Uterus (tissue), 2 donors: ENCODE data around the gene SERGEF.

Experiments
- CTCF ChIP-seq, 4 experiments: fragments of 200-600 bp in 2 of 4; fragments of 450-650 bp in 2 of 4; sonication (generic) in 2 of 4; IDR thresholded peaks; one replicate each; pipeline ENCODE4 v1.5.1; 2016 to 2019; ENCODE audit warnings: antibody characterized with exemption in 4 of 4, mild to moderate bottlenecking in 2 of 4, moderate library complexity in 1 of 4
- POLR2A ChIP-seq, 2 donors: fragments of 450-650 bp; IDR thresholded peaks; one replicate each; pipeline ENCODE4 v1.6.1; 2016; ENCODE audit warnings: antibody characterized with exemption in 2 of 2, mild to moderate bottlenecking in 1 of 2, moderate library complexity in 1 of 2

GRCh38 chr11:17907046-17907445, 105.8 kb downstream of the SERGEF start:
- TF ChIP-seq POLR2A (IDR thresholded peaks at IDR 0.05), result no peak
- TF ChIP-seq CTCF (IDR thresholded peaks at IDR 0.05), result no peak
